Measurements from ENCODE around the gene TMC1. TPM values are rescaled to one million over a fixed set of nuclear protein-coding genes. Genes with fewer than 3 reads are reported as not detected.

The TMC1 gene
- total and polyA plus RNA-seq, 2 of the 8 experiments (the other 6 are each of a cell fraction or from before 2014, with no cell fraction given) = 0.95 to 0.98 TPM

DNA sequence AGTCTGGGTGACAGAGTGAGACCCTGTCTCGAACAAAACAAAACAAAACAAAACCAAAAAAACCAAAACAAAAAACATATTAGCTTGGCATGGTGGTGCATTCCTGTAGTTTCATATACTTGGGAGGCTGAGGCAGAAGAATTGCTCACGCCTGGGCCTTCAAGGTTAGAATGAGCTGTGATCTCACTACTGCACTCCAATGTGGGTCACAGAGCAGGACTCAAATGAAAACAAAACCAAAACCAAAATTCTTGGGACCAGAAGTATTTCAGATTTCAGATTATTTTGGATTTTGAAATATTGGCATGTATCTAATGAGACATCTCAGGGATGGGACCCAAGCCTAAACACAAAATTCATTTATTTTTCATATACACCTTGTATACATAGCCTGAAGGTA, 80.2 kb downstream of the TMC1 start:
- no peak overlapping the region for H2AFZ ChIP-seq (ENCODE audit: low read length)
- H3K4me2 ChIP-seq (ENCODE audit: insufficient read depth in 1 of 2, low read depth in 2 of 2, low read length in 2 of 2) = no peak overlapping the region
- no peak overlapping the region for H3K14ac ChIP-seq (ENCODE audit: insufficient read length)
- no peak for DNase-seq (ENCODE audit: low read depth in 1 of 2, low spot score in 2 of 2)
- no peak overlapping the region for H2BK120ac ChIP-seq (replicated peaks; ENCODE audit: low read depth, low read length)
- H3K18ac ChIP-seq (ENCODE audit: extremely low read depth, low read length) = no peak overlapping the region
- no peak for FAIRE-seq
- no peak overlapping the region for H2BK12ac ChIP-seq (ENCODE audit: low read depth, low read length)
- H3K23ac ChIP-seq (ENCODE audit: insufficient read length) = no peak overlapping the region
- CTCF ChIA-PET (ENCODE audit: partially characterized antibody) = interaction anchor here (0.7 to 2.4 kb wide), 4 partner anchors 9 to 322 kb away, joined by 3 to 7 read pairs (median 4); no protein-coding TSS in a partner anchor
- no peak overlapping the region for H4K8ac ChIP-seq (ENCODE audit: extremely low read depth, insufficient read depth, low read length)
- no peaks in the 10 kb centered on the region for H3K79me1 ChIP-seq (ENCODE audit: low read depth, low read length)
- TF ChIP-seq ZNF274 (IDR thresholded peaks at IDR 0.05; ENCODE audit: borderline replicate concordance, extremely low read depth, low read length) (no peak), RXRA (IDR thresholded peaks at IDR 0.05; ENCODE audit: insufficient read depth, low read depth, low read length) (no peak), HDAC6 (IDR thresholded peaks at IDR 0.05; ENCODE audit: low read depth, low read length) (no peak), RAD21 (IDR thresholded peaks at IDR 0.05 in 1 of 2, conservative IDR thresholded peaks at IDR 0.05 in 1 of 2; ENCODE audit: low read depth in 2 of 2, low read length in 2 of 2) (no peak), PHF8 (conservative IDR thresholded peaks at IDR 0.05; ENCODE audit: low read depth, low read length) (no peak), SP4 (IDR thresholded peaks at IDR 0.05; ENCODE audit: low read length) (no peak), POLR2A (IDR thresholded peaks at IDR 0.05; ENCODE audit: control extremely low read depth in 1 of 2, low read depth in 2 of 2, low read length in 2 of 2) (no peak)
- TF ChIP-seq, protein P1, sequence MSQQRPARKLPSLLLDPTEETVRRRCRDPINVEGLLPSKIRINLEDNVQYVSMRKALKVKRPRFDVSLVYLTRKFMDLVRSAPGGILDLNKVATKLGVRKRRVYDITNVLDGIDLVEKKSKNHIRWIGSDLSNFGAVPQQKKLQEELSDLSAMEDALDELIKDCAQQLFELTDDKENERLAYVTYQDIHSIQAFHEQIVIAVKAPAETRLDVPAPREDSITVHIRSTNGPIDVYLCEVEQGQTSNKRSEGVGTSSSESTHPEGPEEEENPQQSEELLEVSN (IDR thresholded peaks at IDR 0.05) = no peak
- H2AK5ac ChIP-seq (ENCODE audit: low read depth, low read length) = no peak overlapping the region
- no peaks in the 10 kb centered on the region for H3K36me3 ChIP-seq (ENCODE audit: control insufficient read depth in 2 of 4, insufficient read depth in 4 of 4, low read length in 3 of 4)
- H3K79me2 ChIP-seq (ENCODE audit: control insufficient read depth in 1 of 2, insufficient read depth in 2 of 2, low read length in 2 of 2) = no peaks in the 10 kb centered on the region
- no peak overlapping the region for H4K91ac ChIP-seq (replicated peaks; ENCODE audit: insufficient read length, low read length)
- WGBS, 2 experiments (ENCODE audit: extremely low coverage in 1 of 2, insufficient coverage in 1 of 2, insufficient read length in 1 of 2, insufficient replicate concordance in 2 of 2, low coverage in 1 of 2, low lambda C conversion rate in 2 of 2, missing lambda C conversion rate in 1 of 2) = 59% methylated on average over 2 of the region's 2 CpGs; no CpG with 5 or more reads in 1 of the 2 experiments
- H2BK15ac ChIP-seq (ENCODE audit: low read length) = no peak overlapping the region
- no peak overlapping the region for H2BK20ac ChIP-seq (ENCODE audit: low read length)
- no peak overlapping the region for H2BK5ac ChIP-seq (ENCODE audit: low read depth, low read length)
- peaks cover 0 to 2% (median 0%) of the 10 kb centered on the region in 4 experiments; a peak in 1 of 7 replicates for H3K4me1 ChIP-seq (replicated peaks in 1 of 4; ENCODE audit: control insufficient read depth in 3 of 4, insufficient read depth in 4 of 4, low read length in 3 of 4)
- H3K27me3 ChIP-seq (replicated peaks in 1 of 4; ENCODE audit: control insufficient read depth in 3 of 4, extremely low read depth in 1 of 4, insufficient read depth in 3 of 4, low read length in 3 of 4) = no peaks in the 10 kb centered on the region
- no peaks in the 10 kb centered on the region; the same call in 1 of the 2 replicates for H3K23me2 ChIP-seq (ENCODE audit: low read depth, low read length)
- no peak overlapping the region for H3K56ac ChIP-seq (replicated peaks; ENCODE audit: insufficient read length, low read depth, low read length)
- no peaks in the 10 kb centered on the region for H4K20me1 ChIP-seq (replicated peaks in 1 of 2; ENCODE audit: control insufficient read depth in 1 of 2, insufficient read depth in 2 of 2, low read length in 2 of 2)
- no peak overlapping the region for H3K27ac ChIP-seq (ENCODE audit: low read depth, low read length)
- H3K9ac ChIP-seq (replicated peaks in 1 of 4; ENCODE audit: extremely low read depth in 1 of 4, low read depth in 3 of 4, low read length in 3 of 4) = no peak overlapping the region
- POLR2A ChIA-PET (ENCODE audit: partially characterized antibody) = interaction anchor here (1.1 kb wide), 1 partner anchor 241 kb away, joined by 4 read pairs; no protein-coding TSS in a partner anchor
- no peak overlapping the region for H3K4ac ChIP-seq (replicated peaks; ENCODE audit: insufficient read length, low read depth, low read length)
- H3K4me3 ChIP-seq (ENCODE audit: extremely low read depth in 1 of 4, insufficient read depth in 2 of 4, low read depth in 3 of 4, low read length in 4 of 4) = no peak overlapping the region
- no peak overlapping the region for H4K5ac ChIP-seq (ENCODE audit: insufficient read length, low read depth, low read length)
- no peaks in the 10 kb centered on the region; a peak in 2 of 4 replicates for H3K9me3 ChIP-seq (ENCODE audit: insufficient read depth in 2 of 2, low read depth in 1 of 2, low read length in 1 of 2)

Data from H1 (cell line).